ENCODE measurements around the gene FNDC3B.

Gene FNDC3B

DNA sequence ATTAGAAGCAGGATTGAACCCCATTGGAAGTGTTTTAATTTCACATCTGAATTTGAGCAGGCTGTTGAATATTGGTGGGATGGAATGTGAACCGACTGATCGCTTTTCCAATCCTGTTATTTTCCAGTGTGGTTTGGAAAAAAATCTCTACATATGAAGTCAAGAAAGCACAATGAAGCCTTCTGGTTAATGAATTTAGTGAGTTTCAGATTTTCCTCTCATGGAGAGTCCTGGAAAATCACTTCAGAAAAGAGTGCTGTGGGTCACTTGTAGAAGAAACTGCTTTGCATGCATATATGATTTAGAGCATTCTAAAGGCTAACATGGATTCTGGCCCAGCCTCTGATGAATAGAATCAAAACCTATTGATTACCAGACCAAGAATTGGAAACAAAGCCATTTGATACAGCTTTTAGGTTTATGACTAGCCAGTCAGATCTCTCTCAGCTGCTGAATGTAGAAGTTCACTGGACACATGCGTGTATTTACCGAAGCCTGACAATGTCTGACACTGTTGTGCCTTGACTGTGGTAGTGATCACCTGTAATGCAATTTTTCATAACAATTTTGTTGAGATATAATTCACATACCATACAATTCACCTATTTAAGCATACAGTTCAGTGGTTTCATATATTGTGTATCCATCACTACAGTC, 121.9 kb downstream of the FNDC3B start:
- Histone ChIP-seq H3K36me3 (replicated peaks; ENCODE audit: insufficient read depth, low read length) (no peaks in the 10 kb centered on the region), H3K9ac (ENCODE audit: low read length) (no peak overlapping the region), H3K9me3 (replicated peaks; ENCODE audit: insufficient read depth, low read length) (no peaks in the 10 kb centered on the region), H4K20me1 (ENCODE audit: insufficient read depth, low read length) (peaks cover 6% of the 10 kb centered on the region; the same call in 1 of the 2 replicates), H3K27ac (ENCODE audit: low read length) (no peak overlapping the region), H3F3A (ENCODE audit: insufficient read depth, low read length) (peaks cover 2% of the 10 kb centered on the region; the same call in 1 of the 2 replicates), H3K4me1 (ENCODE audit: low read length) (no peaks in the 10 kb centered on the region), H3K4me2 (ENCODE audit: low read depth, low read length) (no peak overlapping the region), H2AFZ (ENCODE audit: low read length) (no peak overlapping the region), H3K79me2 (ENCODE audit: low read length) (peaks cover 99% of the 10 kb centered on the region), H3K9me2 (replicated peaks; ENCODE audit: insufficient read depth, low read length) (no peaks in the 10 kb centered on the region), H3K27me3 (replicated peaks; ENCODE audit: insufficient read depth, low read length) (no peaks in the 10 kb centered on the region), H3K4me3 (ENCODE audit: low read length) (no peak overlapping the region)
- no peak for DNase-seq
- TF ChIP-seq EZH2phosphoT487 (IDR thresholded peaks at IDR 0.05; ENCODE audit: low read length) (no peak), EZH2 (optimal IDR thresholded peaks at IDR 0.05; ENCODE audit: low read depth, low read length) (no peak), CTCF (IDR thresholded peaks at IDR 0.05; ENCODE audit: low read length) (no peak)

DNA sequence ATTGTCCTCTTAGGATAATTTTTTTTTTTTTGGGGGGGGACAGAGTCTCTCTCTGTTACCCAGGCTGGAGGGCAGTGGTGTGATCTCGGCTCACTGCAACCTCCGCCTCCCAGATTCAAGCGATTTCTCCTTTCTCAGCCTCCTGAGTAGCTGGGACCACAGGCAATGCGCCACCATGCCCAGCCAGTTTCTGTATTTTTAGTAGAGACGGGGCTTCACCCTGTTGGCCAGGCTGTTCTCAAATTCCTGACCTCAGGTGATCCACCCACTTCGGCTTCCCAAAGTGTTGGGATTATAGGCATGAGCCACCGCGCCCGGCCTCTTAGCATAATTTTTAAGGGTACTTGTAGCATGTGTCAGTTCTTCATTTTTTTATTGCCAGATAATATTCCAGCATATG, 122.6 kb downstream of the FNDC3B start:
- no peak overlapping the region for H3K27ac ChIP-seq (ENCODE audit: low read length)
- peaks cover 2% of the 10 kb centered on the region; the same call in 1 of the 2 replicates for H3F3A ChIP-seq (ENCODE audit: insufficient read depth, low read length)
- no peak overlapping the region for H2AFZ ChIP-seq (ENCODE audit: low read length)
- H3K79me2 ChIP-seq (ENCODE audit: low read length) = peaks cover 99% of the 10 kb centered on the region
- H3K4me3 ChIP-seq (ENCODE audit: low read length) = no peak overlapping the region
- no peak overlapping the region for H3K4me2 ChIP-seq (ENCODE audit: low read depth, low read length)
- H4K20me1 ChIP-seq (ENCODE audit: insufficient read depth, low read length) = peaks cover 6% of the 10 kb centered on the region; the same call in 1 of the 2 replicates
- TF ChIP-seq CTCF (IDR thresholded peaks at IDR 0.05; ENCODE audit: low read length) = no peak
- no peaks in the 10 kb centered on the region for H3K27me3 ChIP-seq (replicated peaks; ENCODE audit: insufficient read depth, low read length)
- no peak for DNase-seq
- H3K9me2 ChIP-seq (replicated peaks; ENCODE audit: insufficient read depth, low read length) = no peaks in the 10 kb centered on the region
- H3K36me3 ChIP-seq (replicated peaks; ENCODE audit: insufficient read depth, low read length) = no peaks in the 10 kb centered on the region
- H3K9ac ChIP-seq (ENCODE audit: low read length) = no peak overlapping the region
- no peaks in the 10 kb centered on the region for H3K4me1 ChIP-seq (ENCODE audit: low read length)
- H3K9me3 ChIP-seq (replicated peaks; ENCODE audit: insufficient read depth, low read length) = no peaks in the 10 kb centered on the region

- H3K27me3 ChIP-seq (replicated peaks; ENCODE audit: insufficient read depth, low read length) = no peaks in the 10 kb centered on the region
- H3K9me3 ChIP-seq (replicated peaks; ENCODE audit: insufficient read depth, low read length) = no peaks in the 10 kb centered on the region
- no peak overlapping the region for H3K4me3 ChIP-seq (ENCODE audit: low read length)
- H3F3A ChIP-seq (ENCODE audit: insufficient read depth, low read length) = peaks cover 2% of the 10 kb centered on the region; the same call in 1 of the 2 replicates
- no peaks in the 10 kb centered on the region for H3K9me2 ChIP-seq (replicated peaks; ENCODE audit: insufficient read depth, low read length)
- TF ChIP-seq EZH2phosphoT487 (IDR thresholded peaks at IDR 0.05; ENCODE audit: low read length) (no peak), CTCF (IDR thresholded peaks at IDR 0.05; ENCODE audit: low read length) (no peak), EZH2 (optimal IDR thresholded peaks at IDR 0.05; ENCODE audit: low read depth, low read length) (no peak)
- H2AFZ ChIP-seq (ENCODE audit: low read length) = no peak overlapping the region
- no peak for DNase-seq
- peaks cover 10% of the 10 kb centered on the region for H4K20me1 ChIP-seq (ENCODE audit: insufficient read depth, low read length)
- H3K4me1 ChIP-seq (ENCODE audit: low read length) = no peaks in the 10 kb centered on the region
- no peak overlapping the region for H3K9ac ChIP-seq (ENCODE audit: low read length)
- no peak overlapping the region for H3K27ac ChIP-seq (ENCODE audit: low read length)
- no peaks in the 10 kb centered on the region for H3K36me3 ChIP-seq (replicated peaks; ENCODE audit: insufficient read depth, low read length)
- H3K79me2 ChIP-seq (ENCODE audit: low read length) = peaks cover 99% of the 10 kb centered on the region
- H3K4me2 ChIP-seq (ENCODE audit: low read depth, low read length) = no peak overlapping the region
Measured at GRCh38 chr3:172163320-172163719, 123.9 kb downstream of the FNDC3B start.
